22Rv1 (cell line): Measurements from ENCODE around the gene EVI2A.

Experiments used
- ZFX ChIP-seq: fragments of 450-650 bp; IDR thresholded peaks from 2 replicates; pipeline ENCODE4 v1.6.1; 2017; ENCODE audit warnings: antibody characterized with exemption, borderline replicate concordance
- TF ChIP-seq, protein P1 (sequence below): fragments of 450-650 bp; IDR thresholded peaks from 2 replicates; pipeline ENCODE4 v1.5.1; 2017; ENCODE audit warnings: mild to moderate bottlenecking

DNA sequence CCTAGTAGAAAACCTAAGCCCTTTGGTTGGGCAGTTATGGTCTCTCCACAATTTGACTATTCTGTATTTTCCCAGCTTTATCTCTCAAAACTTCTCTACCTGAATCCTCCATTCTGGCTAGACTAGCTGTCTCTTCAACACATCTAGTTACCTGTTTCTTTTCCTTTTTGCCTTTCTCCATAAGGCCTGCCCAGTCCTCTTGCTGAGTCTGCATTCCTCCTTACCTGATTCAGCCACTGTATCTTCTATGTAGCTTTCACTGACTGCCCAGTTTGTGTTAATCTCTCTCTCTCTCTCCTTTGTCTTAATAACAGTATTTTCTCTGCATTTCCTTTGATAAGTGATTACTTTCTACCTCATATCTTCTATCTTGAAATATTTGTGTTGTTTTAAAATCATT lies 2.1 kb upstream of the EVI2A start:
- TF ChIP-seq, protein P1, sequence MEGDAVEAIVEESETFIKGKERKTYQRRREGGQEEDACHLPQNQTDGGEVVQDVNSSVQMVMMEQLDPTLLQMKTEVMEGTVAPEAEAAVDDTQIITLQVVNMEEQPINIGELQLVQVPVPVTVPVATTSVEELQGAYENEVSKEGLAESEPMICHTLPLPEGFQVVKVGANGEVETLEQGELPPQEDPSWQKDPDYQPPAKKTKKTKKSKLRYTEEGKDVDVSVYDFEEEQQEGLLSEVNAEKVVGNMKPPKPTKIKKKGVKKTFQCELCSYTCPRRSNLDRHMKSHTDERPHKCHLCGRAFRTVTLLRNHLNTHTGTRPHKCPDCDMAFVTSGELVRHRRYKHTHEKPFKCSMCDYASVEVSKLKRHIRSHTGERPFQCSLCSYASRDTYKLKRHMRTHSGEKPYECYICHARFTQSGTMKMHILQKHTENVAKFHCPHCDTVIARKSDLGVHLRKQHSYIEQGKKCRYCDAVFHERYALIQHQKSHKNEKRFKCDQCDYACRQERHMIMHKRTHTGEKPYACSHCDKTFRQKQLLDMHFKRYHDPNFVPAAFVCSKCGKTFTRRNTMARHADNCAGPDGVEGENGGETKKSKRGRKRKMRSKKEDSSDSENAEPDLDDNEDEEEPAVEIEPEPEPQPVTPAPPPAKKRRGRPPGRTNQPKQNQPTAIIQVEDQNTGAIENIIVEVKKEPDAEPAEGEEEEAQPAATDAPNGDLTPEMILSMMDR = no peak
- no peak for TF ChIP-seq ZFX
